GM18499 (cell line): ENCODE results near the gene PLPPR1.
"Not testable (repeated sequence)": the region's sequence is repeated elsewhere in the genome, so short reads cannot be mapped to it uniquely, and the experiment has no call there.

Experiments
- ATAC-seq: cut with Tn5 transposase; IDR thresholded peaks from one replicate; pipeline ENCODE4 v1.9.1; 2021; ENCODE audit warnings: moderate number of reproducible peaks; ENCODE audit not compliant: insufficient read depth, unreplicated experiment

Gene PLPPR1

DNA sequence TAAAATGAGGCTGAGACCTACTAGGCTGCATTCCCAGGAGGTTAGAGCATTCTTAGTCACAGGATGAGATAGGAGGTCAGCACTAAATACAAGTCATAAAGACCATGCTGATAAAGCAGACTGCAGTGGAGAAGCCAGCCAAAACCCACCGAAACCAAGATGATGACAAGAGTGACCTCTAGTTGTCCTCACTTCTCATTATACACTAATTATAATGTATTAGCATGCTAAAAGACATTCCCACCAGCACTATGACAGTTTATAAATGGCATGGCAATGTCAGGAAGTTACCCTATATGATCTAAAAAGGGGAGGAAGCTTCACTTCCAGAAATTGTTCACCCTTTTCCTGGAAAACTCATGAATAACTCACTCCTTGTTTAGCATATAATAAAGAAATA lies 88.6 kb downstream of the PLPPR1 start:
- no peak for ATAC-seq

DNA sequence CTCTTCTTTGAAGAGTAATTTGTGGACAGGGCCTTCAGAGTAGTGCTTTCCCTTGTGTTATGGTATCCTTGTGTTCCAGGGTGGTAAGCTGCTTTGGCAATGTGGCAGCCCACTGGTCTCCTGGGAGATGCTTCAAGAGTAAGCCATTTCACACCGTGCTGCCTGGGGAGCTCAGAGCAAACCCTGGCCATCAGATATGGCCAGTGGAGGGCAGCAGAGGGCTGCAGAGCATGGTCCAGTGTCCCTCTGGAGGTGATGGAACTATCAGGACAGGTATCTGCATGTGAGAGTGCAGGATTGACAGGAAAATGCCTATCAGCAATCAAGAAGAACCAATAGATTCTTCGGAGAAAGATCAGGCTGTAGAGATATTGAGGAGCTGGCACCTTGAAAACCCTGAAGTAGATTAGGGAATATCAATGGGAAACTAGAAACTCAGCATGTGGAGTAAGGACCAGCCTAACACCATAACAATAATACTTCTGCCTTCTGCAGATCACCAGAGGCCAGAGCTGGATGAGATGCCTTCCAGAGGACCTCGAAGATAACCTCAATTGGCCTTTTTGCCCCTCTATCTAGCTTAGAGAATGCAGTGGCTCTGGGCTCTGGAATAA lies 90.8 kb downstream of the PLPPR1 start:
- peak; percentile 62 for ATAC-seq

- no peak for ATAC-seq
Measured at GRCh38 chr9:101121836-101122399, 93.4 kb downstream of the PLPPR1 start.

DNA sequence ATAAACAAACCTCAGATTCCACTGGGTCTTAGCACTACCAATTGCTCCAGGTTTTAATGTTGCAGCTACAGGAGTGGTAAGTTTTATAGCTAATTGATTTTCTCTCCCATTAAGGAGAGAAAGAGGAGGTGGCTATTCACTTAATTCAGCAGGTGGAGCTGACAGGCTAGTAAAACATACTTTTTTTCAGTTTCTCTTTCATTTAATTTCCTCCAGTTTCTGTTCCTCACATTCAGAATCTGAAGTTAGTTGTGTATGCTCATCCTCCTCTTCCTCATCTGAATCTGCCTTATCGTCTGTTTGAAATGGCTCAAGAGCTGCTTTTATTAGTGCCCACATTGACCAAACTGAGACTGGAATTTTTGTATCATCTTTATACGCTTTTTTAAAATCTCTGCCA lies 98.0 kb downstream of the PLPPR1 start:
- ATAC-seq, result peak; percentile 76

DNA sequence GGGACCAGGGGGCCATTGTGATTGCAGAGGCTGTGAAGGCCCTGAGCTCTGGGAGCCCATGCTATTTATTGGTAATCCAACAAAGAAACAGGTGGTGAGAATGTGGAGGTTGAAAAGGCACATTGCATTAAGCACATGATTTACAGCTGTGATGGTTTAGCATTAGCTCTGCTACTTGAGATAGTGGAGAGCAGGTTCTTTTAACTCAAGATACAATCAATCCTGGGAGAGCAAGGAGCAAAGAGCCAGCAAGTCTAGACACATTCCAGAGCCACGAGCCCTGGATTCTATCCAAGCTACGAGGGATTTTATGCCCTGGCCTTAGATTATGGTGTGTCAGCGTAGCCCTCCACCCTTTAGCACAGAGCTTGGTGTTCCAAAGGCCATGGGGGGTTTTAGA lies 98.8 kb downstream of the PLPPR1 start:
- not testable (repeated sequence) for ATAC-seq

- ATAC-seq, result no peak
Measured at GRCh38 chr9:101128623-101129022, 100.1 kb downstream of the PLPPR1 start.

- ATAC-seq, result no peak
Measured at GRCh38 chr9:101130054-101130453, 101.5 kb downstream of the PLPPR1 start.

GRCh38 chr9:101131326-101131725 lies 102.8 kb downstream of the PLPPR1 start:
- no peak for ATAC-seq

DNA sequence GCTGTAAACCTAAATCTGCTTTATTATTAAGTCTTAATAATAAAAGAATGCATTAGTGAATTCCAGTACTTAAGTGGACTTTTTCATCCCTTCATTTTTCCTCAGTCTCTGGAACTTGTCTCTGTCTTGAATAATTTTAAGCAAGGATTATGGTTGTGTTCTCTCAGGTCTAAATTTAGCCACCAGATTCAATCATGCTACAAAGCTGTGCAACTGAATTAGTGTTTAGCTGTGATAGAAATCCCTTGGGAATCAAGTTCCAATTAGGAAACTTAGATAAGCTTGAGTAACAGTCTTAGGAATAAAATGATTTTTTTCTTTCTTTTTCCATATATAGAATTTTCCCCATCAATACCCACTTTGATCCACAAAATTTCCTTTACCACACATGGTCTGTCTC lies 104.3 kb downstream of the PLPPR1 start:
- no peak for ATAC-seq

- no peak for ATAC-seq
Measured at GRCh38 chr9:101138509-101138908, 110.0 kb downstream of the PLPPR1 start.

DNA sequence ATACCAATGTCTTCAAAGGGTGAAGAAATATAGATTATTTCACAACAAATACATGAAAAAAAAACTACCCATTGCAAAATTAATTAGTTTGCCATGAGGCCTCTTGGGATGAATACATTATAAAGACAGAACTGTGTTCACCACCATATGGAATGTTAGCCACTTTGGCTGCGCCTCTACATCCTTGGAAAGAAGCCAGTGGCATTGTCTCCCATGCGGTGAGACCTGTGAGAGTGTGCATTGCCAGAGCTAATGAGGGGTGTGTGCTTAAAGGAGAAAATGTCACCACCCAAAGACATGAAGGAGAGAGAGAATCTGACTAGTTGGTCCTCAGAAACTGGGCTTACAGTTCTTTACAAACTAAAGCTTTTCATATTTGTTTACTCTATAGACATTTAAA lies 110.6 kb downstream of the PLPPR1 start:
- no peak for ATAC-seq

GRCh38 chr9:101140764-101141163 lies 112.2 kb downstream of the PLPPR1 start:
- no peak for ATAC-seq

DNA sequence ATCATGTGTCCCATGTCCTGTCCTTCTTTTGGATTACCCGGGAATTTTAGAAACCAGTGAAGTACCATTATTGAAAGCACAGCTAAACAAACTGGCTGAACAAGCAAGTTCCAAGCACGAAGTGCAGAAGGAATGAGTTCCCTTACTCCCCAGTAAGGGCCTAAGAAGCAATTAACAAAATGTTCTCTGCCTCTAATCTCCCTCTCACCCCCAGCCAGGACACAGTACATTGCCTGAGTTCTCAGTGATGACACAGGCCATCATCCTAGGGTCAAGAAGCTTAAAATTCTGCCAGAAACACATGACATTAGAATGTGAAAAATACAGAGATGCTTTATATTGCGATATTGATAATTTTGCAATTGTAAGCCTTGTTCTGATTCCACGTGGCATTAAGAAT lies 118.0 kb downstream of the PLPPR1 start:
- ATAC-seq, result no peak

DNA sequence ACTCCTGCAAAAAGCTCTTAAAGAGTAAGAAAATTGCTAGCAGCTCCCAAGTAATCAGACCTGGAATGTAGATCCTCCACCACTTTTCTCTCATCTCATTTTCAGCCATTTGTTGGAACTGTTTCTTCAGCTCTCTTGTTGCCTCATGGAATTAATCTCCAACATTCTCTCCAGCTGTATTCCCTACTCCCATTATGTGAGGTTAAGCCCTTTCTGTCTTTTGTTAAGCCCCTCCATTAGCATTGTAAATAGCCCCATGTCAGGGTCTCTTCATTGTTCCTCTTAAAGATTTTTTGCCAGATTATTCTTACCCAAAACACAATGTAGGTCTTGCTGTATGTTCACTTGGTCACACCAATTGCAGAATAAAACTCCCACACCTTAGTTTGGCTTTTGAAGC lies 119.8 kb downstream of the PLPPR1 start:
- no peak for ATAC-seq

- ATAC-seq, result no peak
Measured at GRCh38 chr9:101158361-101158760, 129.8 kb downstream of the PLPPR1 start.

- ATAC-seq, result no peak
Measured at GRCh38 chr9:101162231-101162630, 133.7 kb downstream of the PLPPR1 start.

- ATAC-seq, result no peak
Measured at GRCh38 chr9:101165131-101165530, 136.6 kb downstream of the PLPPR1 start.

GRCh38 chr9:101167490-101168134 lies 139.1 kb downstream of the PLPPR1 start:
- no peak for ATAC-seq

GRCh38 chr9:101172616-101173015 lies 144.1 kb downstream of the PLPPR1 start:
- ATAC-seq, result no peak

DNA sequence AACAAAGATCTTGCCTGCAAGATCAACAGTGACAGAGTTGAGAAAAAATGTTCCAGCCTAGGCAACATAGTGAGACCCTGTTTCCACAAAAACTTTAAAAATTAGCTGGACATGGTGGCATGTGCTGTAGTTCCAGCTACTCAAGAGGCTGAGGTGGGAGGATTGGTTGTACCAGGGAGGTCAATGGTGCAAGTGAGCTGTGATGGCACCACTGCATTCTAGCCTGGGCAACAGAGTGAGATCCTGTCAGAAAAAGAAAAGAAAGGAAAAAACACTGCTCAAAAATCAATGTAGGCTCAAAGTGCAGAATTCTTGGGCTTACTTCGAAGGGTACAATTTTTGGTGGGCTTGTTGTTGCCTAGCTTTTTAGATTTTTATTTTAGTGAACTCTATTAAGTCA lies 145.4 kb downstream of the PLPPR1 start:
- ATAC-seq, result no peak

- ATAC-seq, result no peak
Measured at GRCh38 chr9:101176384-101176783, 147.9 kb downstream of the PLPPR1 start.

GRCh38 chr9:101184813-101185278 lies 156.3 kb downstream of the PLPPR1 start:
- ATAC-seq, result no peak
